ENCODE results near the gene UGT1A4. TPM values are rescaled to one million over a fixed set of nuclear protein-coding genes. Genes with fewer than 3 reads are reported as not detected.
"Not testable (repeated sequence)": the region's sequence is repeated elsewhere in the genome, so short reads cannot be mapped to it uniquely, and the experiment has no call there.

UGT1A4 gene
- total RNA-seq, 2 donors from 2014 or later: 2.2 to 4.0 TPM

- intact Hi-C loops (cut with DNase I, micrococcal nuclease): no loop called here
- ATAC-seq: no peak
- no peak for DNase-seq
Observed at GRCh38 chr2:233698740-233699139, 19.8 kb upstream of the UGT1A4 start.

DNA sequence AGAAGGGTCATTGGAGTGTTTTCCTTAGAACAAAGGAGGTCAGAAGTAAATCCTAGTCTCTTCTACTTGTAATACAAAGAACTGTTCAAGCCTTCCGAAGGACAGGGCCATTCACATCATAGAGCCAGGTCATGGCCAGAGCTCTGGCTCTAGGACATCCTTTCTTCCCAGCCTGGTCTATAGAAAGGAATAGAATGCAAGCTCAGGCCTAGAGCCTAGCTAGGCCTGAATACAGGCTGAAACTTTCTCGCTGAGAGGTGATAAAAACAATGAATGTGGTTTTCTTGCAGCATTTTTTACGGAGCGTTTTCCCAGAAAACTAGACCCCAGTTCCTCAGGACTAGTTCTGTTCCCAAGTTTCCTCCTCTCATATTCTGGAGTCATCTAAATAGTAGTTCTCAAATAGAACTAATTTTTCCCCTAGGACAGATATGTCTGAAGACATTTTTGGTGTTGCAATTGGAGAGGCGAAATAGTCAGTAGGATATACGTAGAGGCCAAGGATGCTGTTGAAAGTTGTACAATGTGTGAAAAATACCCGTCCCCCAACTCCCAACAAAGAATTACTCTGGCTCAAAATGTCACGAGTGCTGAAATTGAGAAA lies 19.0 kb upstream of the UGT1A4 start:
- no peak for ATAC-seq
- intact Hi-C loops (cut with DNase I, micrococcal nuclease): no loop called here
- no peak for DNase-seq

DNA sequence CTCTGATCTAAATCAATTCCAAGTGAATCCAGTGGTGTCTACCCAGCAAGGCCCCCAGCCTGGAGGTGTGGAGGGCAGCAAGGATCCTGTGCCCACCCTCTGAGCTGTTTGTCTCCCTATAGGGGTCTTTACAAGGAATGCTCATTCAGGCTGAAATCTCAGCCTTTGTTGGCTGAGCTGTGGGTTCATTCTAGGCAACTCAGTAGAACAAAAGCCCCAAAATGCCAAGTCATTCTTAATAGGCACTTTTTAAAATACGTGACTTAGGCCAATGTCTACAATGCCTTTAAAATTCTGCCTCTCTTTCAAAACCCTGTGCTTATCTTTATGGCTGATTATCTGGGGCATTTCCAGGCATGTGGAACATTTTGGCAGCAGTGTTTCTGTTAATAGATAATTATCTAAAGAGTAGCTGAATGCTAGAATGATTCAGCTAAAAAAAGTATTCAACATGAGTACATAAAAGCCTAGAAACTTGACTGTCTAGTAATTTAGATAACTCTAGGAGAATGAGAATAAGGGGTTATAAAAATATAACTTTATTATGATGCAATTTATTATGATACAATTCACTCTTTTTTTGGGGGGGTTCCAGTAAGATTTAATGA lies 18.4 kb upstream of the UGT1A4 start:
- DNase-seq: no peak
- ATAC-seq: peak; percentile 90
- intact Hi-C loops (cut with DNase I, micrococcal nuclease): no loop called here

- DNase-seq; intact Hi-C loops (cut with DNase I, micrococcal nuclease); ATAC-seq: not testable (repeated sequence)
Observed at GRCh38 chr2:233700842-233701241, 17.7 kb upstream of the UGT1A4 start.

DNA sequence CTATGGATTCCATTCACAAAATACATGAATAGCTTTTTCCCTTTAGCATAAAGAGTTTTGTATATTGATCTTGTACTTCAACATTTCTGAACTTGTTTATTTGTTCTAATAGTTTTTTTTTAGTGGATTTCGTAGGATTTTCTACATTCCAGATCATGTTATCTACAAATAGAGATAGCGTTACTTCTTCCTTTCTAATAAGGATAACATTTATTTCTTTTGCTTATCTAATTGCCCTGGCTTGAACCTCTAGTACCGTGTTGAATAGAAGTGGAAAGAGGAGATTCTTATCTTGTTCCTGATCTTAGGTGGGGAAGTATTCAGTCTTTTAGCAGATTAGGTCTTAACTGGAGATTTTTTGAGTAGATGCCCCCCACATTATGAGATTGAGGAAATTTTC lies 16.3 kb upstream of the UGT1A4 start:
- intact Hi-C loops (cut with DNase I, micrococcal nuclease): no loop called here
- no peak for ATAC-seq
- no peak for DNase-seq

DNA sequence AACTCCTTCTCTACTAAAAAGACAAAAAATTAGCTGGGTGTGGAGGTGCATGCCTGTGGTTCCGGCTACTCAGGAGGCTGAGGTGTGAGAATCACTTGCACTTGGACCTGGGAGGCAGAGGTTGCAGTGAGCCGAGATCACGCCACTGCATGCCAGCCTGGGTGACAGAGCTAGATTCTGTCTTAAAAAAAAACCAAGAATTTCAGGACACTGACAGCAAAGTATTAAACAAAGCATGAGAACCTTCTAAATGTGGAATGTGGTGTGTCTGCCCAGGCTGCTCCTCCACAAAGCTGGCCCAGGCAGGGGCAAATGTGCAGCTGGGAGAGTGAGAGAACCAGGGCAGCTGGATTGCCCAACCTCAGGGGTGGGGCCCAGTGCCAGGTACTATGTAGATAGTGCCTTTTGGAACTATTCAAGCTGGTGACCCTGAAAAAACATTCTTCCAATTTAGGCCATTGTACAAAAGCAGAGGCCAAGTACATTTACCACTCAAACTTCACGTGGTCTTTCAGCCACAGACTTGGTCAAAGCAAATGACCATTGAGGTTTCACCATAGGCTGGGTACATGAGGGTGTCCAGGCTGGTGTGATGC lies 12.5 kb upstream of the UGT1A4 start:
- DNase-seq: peak in 1 of 2 donors; percentile 30
- intact Hi-C loops (cut with DNase I, micrococcal nuclease): no loop called here
- peak; percentile 79 for ATAC-seq

- ATAC-seq (no peak), DNase-seq (no peak)
- intact Hi-C loops (cut with DNase I, micrococcal nuclease): no loop called here
Observed at GRCh38 chr2:233706720-233707119, 11.8 kb upstream of the UGT1A4 start.

DNA sequence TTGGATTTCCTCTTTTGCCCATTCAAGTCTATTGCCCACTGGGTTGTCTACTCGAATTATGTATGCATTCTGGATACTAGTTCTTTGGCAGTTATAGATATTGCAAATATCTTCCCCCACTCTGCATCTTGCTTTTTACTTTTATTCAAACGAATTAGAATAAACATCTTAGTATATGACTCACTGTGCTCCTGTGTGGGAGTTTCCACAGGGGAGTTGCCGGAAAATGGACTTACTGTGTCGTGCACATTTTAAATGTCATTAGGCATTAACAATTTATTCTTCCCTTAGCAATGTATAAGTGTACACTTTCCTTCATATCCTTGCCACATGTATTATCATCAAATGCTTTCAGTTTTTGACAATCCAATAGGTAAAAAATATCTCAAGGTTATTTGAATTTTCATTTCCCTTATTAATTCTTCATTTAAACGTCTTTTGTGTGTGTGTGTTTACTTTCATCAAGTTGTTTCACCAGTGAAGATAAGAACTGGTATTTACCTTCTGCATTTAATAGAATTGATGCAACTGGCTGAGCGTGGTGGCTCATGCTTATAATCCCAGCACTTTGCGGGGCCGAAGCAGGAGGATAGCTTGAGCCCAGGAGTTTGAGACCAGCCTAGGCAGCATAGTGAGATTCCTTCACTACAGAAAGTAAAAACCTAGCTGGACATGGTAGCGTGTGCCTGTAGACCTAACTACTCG lies 10.4 kb upstream of the UGT1A4 start:
- no peak for DNase-seq
- intact Hi-C loops (cut with DNase I, micrococcal nuclease): no loop called here
- no peak for ATAC-seq

DNA sequence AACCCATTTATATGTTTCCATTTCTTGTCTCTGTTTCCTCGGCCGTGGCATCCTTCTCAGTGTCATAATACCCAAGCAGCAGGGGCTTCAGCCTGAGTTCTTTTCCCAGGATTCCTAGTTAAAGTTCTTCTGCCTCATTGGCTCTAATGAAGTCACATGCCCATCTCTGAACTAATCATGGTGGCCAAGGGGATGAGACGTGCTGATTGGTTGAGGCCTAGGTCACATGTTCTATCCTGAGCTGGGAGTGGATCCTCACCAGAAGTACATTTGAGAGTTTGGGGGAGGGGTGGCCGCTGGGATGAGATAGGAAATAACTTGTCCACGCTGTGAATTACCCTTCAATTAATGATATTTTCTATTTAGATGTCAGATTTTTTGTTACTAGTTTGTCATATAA lies 9.6 kb upstream of the UGT1A4 start:
- intact Hi-C loops (cut with DNase I, micrococcal nuclease): no loop called here
- no peak for DNase-seq
- no peak for ATAC-seq

DNA sequence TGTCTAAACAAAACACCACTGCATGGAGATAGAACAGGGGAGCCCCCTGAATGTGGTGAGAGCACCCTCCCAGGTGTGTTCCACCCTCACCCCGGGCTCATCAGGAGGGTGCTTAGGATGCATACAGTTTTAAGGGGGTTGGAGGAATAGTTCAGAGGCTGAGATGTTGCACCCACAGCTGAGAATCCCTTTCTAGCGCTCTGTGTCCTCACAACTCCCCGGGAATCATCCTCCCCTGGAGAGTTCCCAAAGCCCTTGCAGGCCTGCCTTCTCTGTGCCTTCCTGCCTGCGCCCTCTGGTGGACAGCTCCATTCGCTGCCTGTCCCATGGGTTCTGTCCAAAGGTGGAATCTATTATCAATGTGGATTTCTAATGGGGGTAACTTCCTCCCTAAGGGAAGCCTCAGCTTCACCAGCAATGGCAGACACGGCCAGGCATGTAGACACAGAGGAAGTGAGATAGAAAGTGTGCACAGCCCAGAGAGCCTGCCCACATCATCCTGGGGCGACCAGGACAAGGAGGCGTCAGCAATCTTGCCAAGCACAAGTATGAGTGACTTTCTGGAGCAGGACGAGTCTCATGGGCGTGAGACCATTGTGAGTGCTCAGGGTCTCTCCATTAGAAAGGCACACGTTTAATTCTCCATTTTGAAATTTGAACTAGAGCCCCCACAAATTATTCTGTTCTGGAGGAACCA lies 7.1 kb upstream of the UGT1A4 start:
- intact Hi-C loops (cut with DNase I, micrococcal nuclease): no loop called here
- DNase-seq: peak; percentile 73 to 89
- ATAC-seq: peak; percentile 97

- intact Hi-C loops (cut with DNase I, micrococcal nuclease): no loop called here
- ATAC-seq (peak; percentile 27), DNase-seq (no peak)
Observed at GRCh38 chr2:233712611-233713261, 5.8 kb upstream of the UGT1A4 start, which contains the start of gene UGT1A5. TSS of gene UGT1A5 (plus strand) at chr2:233712907. CDS start at chr2:233712992, 85 bp downstream.

DNA sequence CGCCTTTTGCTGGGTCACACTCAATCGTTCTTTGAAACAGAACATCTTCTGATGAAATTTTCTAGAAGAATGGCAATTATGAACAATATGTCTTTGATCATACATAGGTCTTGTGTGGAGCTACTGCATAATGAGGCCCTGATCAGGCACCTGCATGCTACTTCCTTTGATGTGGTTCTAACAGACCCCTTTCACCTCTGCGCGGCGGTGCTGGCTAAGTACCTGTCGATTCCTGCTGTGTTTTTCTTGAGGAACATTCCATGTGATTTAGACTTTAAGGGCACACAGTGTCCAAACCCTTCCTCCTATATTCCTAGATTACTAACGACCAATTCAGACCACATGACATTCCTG lies 5.3 kb upstream of the UGT1A4 start:
- intact Hi-C loops (cut with DNase I, micrococcal nuclease): no loop called here
- ATAC-seq (no peak), DNase-seq (no peak)

- ATAC-seq: no peak
- DNase-seq: no peak
- intact Hi-C loops (cut with DNase I, micrococcal nuclease): no loop called here
Observed at GRCh38 chr2:233714121-233714520, 4.4 kb upstream of the UGT1A4 start.

GRCh38 chr2:233728723-233729301 lies 10.3 kb downstream of the UGT1A4 start, which contains the start of gene UGT1A3:
TSS of gene UGT1A3 (plus strand) at chr2:233729042. CDS start at chr2:233729127, 85 bp downstream.
- intact Hi-C loops (cut with DNase I, micrococcal nuclease): no loop called here
- ATAC-seq (peak; percentile 38), DNase-seq (no peak)

- DNase-seq; intact Hi-C loops (cut with DNase I, micrococcal nuclease): not testable (repeated sequence)
- peak; percentile 56 for ATAC-seq
Observed at GRCh38 chr2:233736868-233737653, 18.5 kb downstream of the UGT1A4 start.

GRCh38 chr2:233740870-233741269 lies 22.3 kb downstream of the UGT1A4 start:
- intact Hi-C loops (cut with DNase I, micrococcal nuclease): no loop called here
- ATAC-seq (peak; percentile 58), DNase-seq (no peak)

DNA sequence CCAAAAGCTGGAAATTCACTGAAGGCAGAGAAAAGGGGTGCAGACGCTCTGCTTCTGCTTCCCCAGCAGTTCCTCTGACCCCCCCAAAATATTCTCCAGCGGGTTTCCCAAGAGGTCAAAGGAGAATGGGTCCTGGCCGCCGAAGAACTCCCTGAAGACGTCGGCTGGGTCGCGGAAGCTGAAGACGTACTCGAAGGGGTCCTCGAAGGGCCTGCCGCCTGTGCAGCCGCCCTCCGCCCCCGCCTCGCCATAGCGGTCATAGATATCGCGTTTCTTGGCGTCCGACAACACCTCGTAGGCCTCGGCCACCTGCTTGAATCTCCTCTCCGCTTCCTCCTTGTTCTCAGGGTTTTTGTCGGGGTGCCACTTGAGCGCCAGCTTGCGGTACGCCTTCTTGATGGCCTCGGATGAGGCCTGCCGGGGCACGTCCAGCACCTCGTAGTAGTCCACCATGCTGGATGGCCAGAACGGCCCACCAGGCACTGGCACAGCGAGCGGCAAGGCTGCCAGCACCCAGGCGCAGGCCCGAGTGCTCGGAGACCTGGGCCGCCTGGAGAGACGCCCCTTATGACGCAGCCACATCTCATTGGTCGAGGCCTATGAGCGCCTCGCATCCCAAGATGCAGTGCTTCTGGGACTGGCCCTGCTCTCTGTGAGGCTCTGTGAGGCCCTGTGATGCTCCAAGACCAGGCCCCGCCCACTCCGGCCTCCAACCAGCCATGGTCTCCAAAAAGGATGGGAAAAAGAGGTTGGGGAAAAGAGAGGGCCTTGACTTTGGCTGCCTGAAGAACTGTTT lies 25.1 kb downstream of the UGT1A4 start:
- DNase-seq (no peak), ATAC-seq (no peak)
- intact Hi-C loops (cut with DNase I, micrococcal nuclease): no loop called here

Measured in left colon (tissue), 2 donors.